H1 (cell line): ENCODE data around the gene PPM1G. TPM values are rescaled to one million over a fixed set of nuclear protein-coding genes. Genes with fewer than 3 reads are reported as not detected.

ENCODE experiments used
- JUN ChIP-seq: IDR thresholded peaks from 2 replicates; pipeline ENCODE4 v1.6.1; 2011; ENCODE audit warnings: low read depth, mild to moderate bottlenecking, improper control_type of control experiment, low read length
- polyA plus RNA-seq, 7 experiments: library from polyadenylated mRNA; depleted of rRNA in 3 of 7; stranded (reverse) in 5 of 7; unstranded in 2 of 7; fragments of >200 nt in 5 of 7; fragments of 200-250 nt in 2 of 7; gene quantifications; 1 replicate in 5 of 7; 2 replicates in 1 of 7; 4 replicates in 1 of 7; pipeline versions ENCODE4 v1.2.1 to v1.2.3, GENCODE V29; 2011 to 2013; ENCODE audit warnings: missing spikeins in 2 of 7, mixed read lengths in 2 of 7
- total RNA-seq: library from RNA; stranded (reverse); fragmentation: NEBNext Ultra II Directional; extraction: Animal tissue kit (Norgen Biotek cat#: 25700); gene quantifications from 2 replicates; pipeline ENCODE4 v1.2.1, GENCODE V29; 2021

Gene PPM1G
- total and polyA plus RNA-seq, 2 of the 8 experiments (the other 6 are each of a cell fraction or from before 2014, with no cell fraction given), result 73.3 to 203 TPM

DNA sequence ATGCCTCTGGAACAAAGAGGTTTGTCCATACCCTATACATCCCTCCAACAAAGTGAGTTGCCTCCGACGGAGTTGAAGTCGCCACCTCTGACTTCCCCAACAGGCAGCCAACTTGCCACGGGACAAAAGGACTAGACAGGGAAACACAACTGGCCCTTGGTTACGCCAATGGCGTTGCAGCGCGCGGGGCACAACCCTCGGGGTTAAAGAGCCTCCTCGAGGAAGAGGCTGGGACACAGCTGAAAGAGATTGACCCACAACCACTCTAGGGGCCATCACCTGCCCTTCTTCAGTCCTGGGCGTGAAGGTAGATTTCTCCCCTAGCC lies 53.4 kb downstream of the PPM1G start (continued):
- no peak for TF ChIP-seq JUN
